HEK293 (cell line): Measurements from ENCODE around the gene CTBP2.

ENCODE experiments used
- IKZF3 ChIP-seq: fragments of 450-650 bp; IDR thresholded peaks from 2 replicates; pipeline ENCODE4 v1.5.0; 2018; ENCODE audit warnings: missing biosample characterization, mild to moderate bottlenecking, missing genetic modification characterization, moderate library complexity
- PRDM1 ChIP-seq: fragments of 450-650 bp; formaldehyde crosslinking; IDR thresholded peaks from 2 replicates; pipeline ENCODE4; 2016; ENCODE audit warnings: missing biosample characterization, missing genetic modification characterization
- RBAK ChIP-seq: fragments of 450-650 bp; formaldehyde crosslinking; IDR thresholded peaks from 2 replicates; pipeline ENCODE4 v1.5.1; 2016; ENCODE audit warnings: missing biosample characterization, missing genetic modification characterization
- SCRT1 ChIP-seq: fragments of 450-650 bp; formaldehyde crosslinking; IDR thresholded peaks from 2 replicates; pipeline ENCODE4 v1.5.1; 2016; ENCODE audit warnings: missing biosample characterization, missing genetic modification characterization, borderline replicate concordance
- ZBTB21 ChIP-seq: fragments of 450-650 bp; formaldehyde crosslinking; IDR thresholded peaks from 2 replicates; pipeline ENCODE4 v1.5.1; 2017; ENCODE audit warnings: missing biosample characterization, missing genetic modification characterization
- ZEB2 ChIP-seq: fragments of 450-650 bp; formaldehyde crosslinking; IDR thresholded peaks from 2 replicates; pipeline ENCODE4 v1.5.1; 2016; ENCODE audit warnings: missing biosample characterization, missing genetic modification characterization
- ZIC2 ChIP-seq: fragments of 450-650 bp; formaldehyde crosslinking; IDR thresholded peaks from 2 replicates; pipeline ENCODE4 v1.5.1; 2016; ENCODE audit warnings: missing biosample characterization, missing genetic modification characterization
- ZNF114 ChIP-seq: fragments of 450-650 bp; formaldehyde crosslinking; IDR thresholded peaks from 2 replicates; pipeline ENCODE4 v1.5.0; 2017; ENCODE audit warnings: missing biosample characterization, missing genetic modification characterization
- ZNF184 ChIP-seq: fragments of 450-650 bp; IDR thresholded peaks from 2 replicates; pipeline ENCODE4 v1.5.1; 2018; ENCODE audit warnings: missing biosample characterization, mild to moderate bottlenecking, missing genetic modification characterization
- ZNF2 ChIP-seq: fragments of 450-650 bp; formaldehyde crosslinking; IDR thresholded peaks from 2 replicates; pipeline ENCODE4 v1.5.1; 2016; ENCODE audit warnings: missing biosample characterization, missing genetic modification characterization
- ZNF239 ChIP-seq: fragments of 450-650 bp; formaldehyde crosslinking; IDR thresholded peaks from 2 replicates; pipeline ENCODE4 v1.5.1; 2016; ENCODE audit warnings: missing biosample characterization, missing genetic modification characterization
- ZNF24 ChIP-seq: fragments of 450-650 bp; formaldehyde crosslinking; IDR thresholded peaks from 2 replicates; pipeline ENCODE4 v1.5.1; 2016; ENCODE audit warnings: missing biosample characterization, missing genetic modification characterization
- ZNF292 ChIP-seq: fragments of 450-650 bp; formaldehyde crosslinking; IDR thresholded peaks from 2 replicates; pipeline ENCODE4 v1.5.1; 2016; ENCODE audit warnings: low read depth, missing biosample characterization, missing genetic modification characterization, borderline replicate concordance
- ZNF341 ChIP-seq: fragments of 450-650 bp; formaldehyde crosslinking; IDR thresholded peaks from 2 replicates; pipeline ENCODE4; 2016; ENCODE audit warnings: low read depth, missing biosample characterization, missing genetic modification characterization
- ZNF391 ChIP-seq: fragments of 450-650 bp; formaldehyde crosslinking; IDR thresholded peaks from 2 replicates; pipeline ENCODE4 v1.5.1; 2016; ENCODE audit warnings: low read depth, missing biosample characterization, missing genetic modification characterization, borderline replicate concordance
- ZNF394 ChIP-seq: fragments of 450-650 bp; formaldehyde crosslinking; IDR thresholded peaks from 2 replicates; pipeline ENCODE4 v1.5.1; 2016; ENCODE audit warnings: missing biosample characterization, missing genetic modification characterization, mild to moderate bottlenecking, moderate library complexity, borderline replicate concordance
- ZNF426 ChIP-seq: fragments of 450-650 bp; formaldehyde crosslinking; IDR thresholded peaks from 2 replicates; pipeline ENCODE4 v1.5.1; 2017; ENCODE audit warnings: missing biosample characterization, missing genetic modification characterization, mild to moderate bottlenecking, inconsistent platforms, moderate library complexity
- ZNF473 ChIP-seq: fragments of 450-650 bp; formaldehyde crosslinking; IDR thresholded peaks from 2 replicates; pipeline ENCODE4 v1.5.1; 2017; ENCODE audit warnings: missing biosample characterization, missing genetic modification characterization
- ZNF514 ChIP-seq: fragments of 450-650 bp; formaldehyde crosslinking; IDR thresholded peaks from 2 replicates; pipeline ENCODE4 v1.5.1; 2016; ENCODE audit warnings: missing biosample characterization, missing genetic modification characterization
- ZNF555 ChIP-seq: fragments of 450-650 bp; formaldehyde crosslinking; conservative IDR thresholded peaks from 2 replicates; pipeline ENCODE4 v1.5.1; 2017; ENCODE audit warnings: missing biosample characterization, mild to moderate bottlenecking, missing genetic modification characterization, inconsistent platforms
- ZNF561 ChIP-seq: fragments of 450-650 bp; IDR thresholded peaks from 2 replicates; pipeline ENCODE4 v1.5.1; 2018; ENCODE audit warnings: missing biosample characterization, missing genetic modification characterization, borderline replicate concordance
- ZNF585B ChIP-seq: fragments of 450-650 bp; formaldehyde crosslinking; IDR thresholded peaks from 2 replicates; pipeline ENCODE4 v1.5.1; 2016; ENCODE audit warnings: missing biosample characterization, missing genetic modification characterization
- ZNF629 ChIP-seq: fragments of 450-650 bp; formaldehyde crosslinking; IDR thresholded peaks from 2 replicates; pipeline ENCODE4 v1.5.1; 2017; ENCODE audit warnings: missing biosample characterization, missing genetic modification characterization
- ZNF654 ChIP-seq: fragments of 450-650 bp; formaldehyde crosslinking; IDR thresholded peaks from 2 replicates; pipeline ENCODE4 v1.5.1; 2016; ENCODE audit warnings: low read depth, missing biosample characterization, missing genetic modification characterization
- ZNF660 ChIP-seq: fragments of 450-650 bp; IDR thresholded peaks from 2 replicates; pipeline ENCODE4 v1.5.1; 2018; ENCODE audit warnings: missing biosample characterization, mild to moderate bottlenecking, missing genetic modification characterization
- TF ChIP-seq, protein P1 (sequence below): fragments of 450-650 bp; formaldehyde crosslinking; IDR thresholded peaks from 2 replicates; pipeline ENCODE4 v1.5.1; 2017; ENCODE audit warnings: missing biosample characterization, mild to moderate bottlenecking, missing genetic modification characterization, moderate library complexity
- TF ChIP-seq, protein P2 (sequence below): fragments of 450-650 bp; formaldehyde crosslinking; IDR thresholded peaks from 2 replicates; pipeline ENCODE4 v1.5.1; 2016; ENCODE audit warnings: missing biosample characterization, missing genetic modification characterization
- TF ChIP-seq, protein P3 (sequence below): fragments of 450-650 bp; formaldehyde crosslinking; IDR thresholded peaks from 2 replicates; pipeline ENCODE4 v1.5.1; 2016; ENCODE audit warnings: missing biosample characterization, missing genetic modification characterization
- TF ChIP-seq, protein P4 (sequence below): fragments of 450-650 bp; IDR thresholded peaks from 2 replicates; pipeline ENCODE4 v1.5.1; 2018; ENCODE audit warnings: missing biosample characterization, missing genetic modification characterization
- TF ChIP-seq, protein P5 (sequence below): fragments of 450-650 bp; formaldehyde crosslinking; IDR thresholded peaks from 2 replicates; pipeline ENCODE4 v1.5.1; 2016; ENCODE audit warnings: missing biosample characterization, missing genetic modification characterization

Gene CTBP2

DNA sequence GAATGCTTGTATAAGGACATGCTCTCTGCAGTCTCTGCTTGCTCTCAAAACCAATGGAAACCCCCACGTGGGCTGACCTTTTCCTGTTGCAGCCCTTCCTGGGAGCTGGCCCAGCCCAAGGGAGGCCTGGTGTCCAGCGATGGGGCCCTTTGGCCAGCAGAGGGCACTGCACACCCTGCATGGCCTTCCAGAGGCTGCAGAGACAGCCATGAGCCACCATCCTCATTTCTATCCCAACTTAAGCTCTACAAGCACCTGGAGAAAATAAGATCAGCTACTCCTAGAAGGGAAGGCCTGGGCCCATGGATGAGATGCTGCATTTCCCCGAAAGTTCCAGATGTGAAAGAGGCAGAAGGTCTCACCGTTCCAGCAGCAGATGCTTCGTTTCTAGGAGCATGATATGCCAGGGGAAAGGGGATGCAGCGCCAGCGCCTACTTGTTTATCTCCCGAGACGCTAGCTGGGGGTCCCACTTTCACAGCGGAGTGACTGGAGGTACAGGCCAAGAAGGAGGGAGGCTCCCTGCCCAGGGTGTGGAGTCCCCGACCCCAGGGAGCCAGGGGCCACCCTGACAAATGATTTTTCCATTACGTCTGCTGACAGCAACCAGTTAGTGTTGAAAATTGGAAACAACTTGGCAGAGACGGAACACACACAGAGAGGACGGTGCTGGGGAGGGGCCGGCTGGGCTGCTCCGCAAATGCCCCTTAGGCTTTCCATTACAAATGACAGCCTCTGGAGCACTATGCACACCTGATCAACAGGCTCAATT is 112.1 kb downstream of the CTBP2 start (continued):
- TF ChIP-seq ZNF391 (no peak), ZEB2 (0 out of 2 replicates have a peak, but pooled peaks have one; percentile 27), ZNF341 (tag by site-specific recombination) (peak; percentile 24; the same call in 1 of the 2 replicates), ZNF585B (tag by site-specific recombination) (no peak), ZNF2 (tag by site-specific recombination) (peak; percentile 82), ZNF654 (peak; percentile 91), ZNF292 (no peak), ZNF561 (tag by site-specific recombination) (no peak), ZNF660 (tag by site-specific recombination) (peak; percentile 49; the same call in 1 of the 2 replicates), ZNF184 (tag by site-specific recombination) (no peak), ZNF394 (tag by site-specific recombination) (peak; percentile 77; the same call in 1 of the 2 replicates), ZNF629 (tag by site-specific recombination) (0 out of 2 replicates have a peak, but pooled peaks have one; percentile 12), ZBTB21 (tag by site-specific recombination) (no peak), ZNF473 (tag by site-specific recombination) (no peak), ZNF514 (tag by site-specific recombination) (no peak), RBAK (tag by site-specific recombination) (no peak), PRDM1 (tag by site-specific recombination) (no peak), ZNF239 (tag by site-specific recombination) (no peak), ZNF24 (tag by site-specific recombination) (no peak), ZNF555 (tag by site-specific recombination) (no peak), ZNF114 (tag by site-specific recombination) (no peak), ZNF426 (tag by site-specific recombination) (no peak), SCRT1 (no peak), IKZF3 (tag by site-specific recombination) (peak; percentile 80), ZIC2 (tag by site-specific recombination) (peak; percentile 51)
- TF ChIP-seq, protein P1, sequence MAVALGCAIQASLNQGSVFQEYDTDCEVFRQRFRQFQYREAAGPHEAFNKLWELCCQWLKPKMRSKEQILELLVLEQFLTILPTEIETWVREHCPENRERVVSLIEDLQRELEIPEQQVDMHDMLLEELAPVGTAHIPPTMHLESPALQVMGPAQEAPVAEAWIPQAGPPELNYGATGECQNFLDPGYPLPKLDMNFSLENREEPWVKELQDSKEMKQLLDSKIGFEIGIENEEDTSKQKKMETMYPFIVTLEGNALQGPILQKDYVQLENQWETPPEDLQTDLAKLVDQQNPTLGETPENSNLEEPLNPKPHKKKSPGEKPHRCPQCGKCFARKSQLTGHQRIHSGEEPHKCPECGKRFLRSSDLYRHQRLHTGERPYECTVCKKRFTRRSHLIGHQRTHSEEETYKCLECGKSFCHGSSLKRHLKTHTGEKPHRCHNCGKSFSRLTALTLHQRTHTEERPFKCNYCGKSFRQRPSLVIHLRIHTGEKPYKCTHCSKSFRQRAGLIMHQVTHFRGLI, result no peak
- TF ChIP-seq, protein P2, sequence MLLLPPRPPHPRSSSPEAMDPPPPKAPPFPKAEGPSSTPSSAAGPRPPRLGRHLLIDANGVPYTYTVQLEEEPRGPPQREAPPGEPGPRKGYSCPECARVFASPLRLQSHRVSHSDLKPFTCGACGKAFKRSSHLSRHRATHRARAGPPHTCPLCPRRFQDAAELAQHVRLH (tag by site-specific recombination), result no peak
- TF ChIP-seq, protein P3, sequence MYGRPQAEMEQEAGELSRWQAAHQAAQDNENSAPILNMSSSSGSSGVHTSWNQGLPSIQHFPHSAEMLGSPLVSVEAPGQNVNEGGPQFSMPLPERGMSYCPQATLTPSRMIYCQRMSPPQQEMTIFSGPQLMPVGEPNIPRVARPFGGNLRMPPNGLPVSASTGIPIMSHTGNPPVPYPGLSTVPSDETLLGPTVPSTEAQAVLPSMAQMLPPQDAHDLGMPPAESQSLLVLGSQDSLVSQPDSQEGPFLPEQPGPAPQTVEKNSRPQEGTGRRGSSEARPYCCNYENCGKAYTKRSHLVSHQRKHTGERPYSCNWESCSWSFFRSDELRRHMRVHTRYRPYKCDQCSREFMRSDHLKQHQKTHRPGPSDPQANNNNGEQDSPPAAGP (tag by site-specific recombination), result no peak; the same call in 1 of the 2 replicates
- TF ChIP-seq, protein P4, sequence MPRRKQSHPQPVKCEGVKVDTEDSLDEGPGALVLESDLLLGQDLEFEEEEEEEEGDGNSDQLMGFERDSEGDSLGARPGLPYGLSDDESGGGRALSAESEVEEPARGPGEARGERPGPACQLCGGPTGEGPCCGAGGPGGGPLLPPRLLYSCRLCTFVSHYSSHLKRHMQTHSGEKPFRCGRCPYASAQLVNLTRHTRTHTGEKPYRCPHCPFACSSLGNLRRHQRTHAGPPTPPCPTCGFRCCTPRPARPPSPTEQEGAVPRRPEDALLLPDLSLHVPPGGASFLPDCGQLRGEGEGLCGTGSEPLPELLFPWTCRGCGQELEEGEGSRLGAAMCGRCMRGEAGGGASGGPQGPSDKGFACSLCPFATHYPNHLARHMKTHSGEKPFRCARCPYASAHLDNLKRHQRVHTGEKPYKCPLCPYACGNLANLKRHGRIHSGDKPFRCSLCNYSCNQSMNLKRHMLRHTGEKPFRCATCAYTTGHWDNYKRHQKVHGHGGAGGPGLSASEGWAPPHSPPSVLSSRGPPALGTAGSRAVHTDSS (tag by site-specific recombination), result no peak
- TF ChIP-seq, protein P5, sequence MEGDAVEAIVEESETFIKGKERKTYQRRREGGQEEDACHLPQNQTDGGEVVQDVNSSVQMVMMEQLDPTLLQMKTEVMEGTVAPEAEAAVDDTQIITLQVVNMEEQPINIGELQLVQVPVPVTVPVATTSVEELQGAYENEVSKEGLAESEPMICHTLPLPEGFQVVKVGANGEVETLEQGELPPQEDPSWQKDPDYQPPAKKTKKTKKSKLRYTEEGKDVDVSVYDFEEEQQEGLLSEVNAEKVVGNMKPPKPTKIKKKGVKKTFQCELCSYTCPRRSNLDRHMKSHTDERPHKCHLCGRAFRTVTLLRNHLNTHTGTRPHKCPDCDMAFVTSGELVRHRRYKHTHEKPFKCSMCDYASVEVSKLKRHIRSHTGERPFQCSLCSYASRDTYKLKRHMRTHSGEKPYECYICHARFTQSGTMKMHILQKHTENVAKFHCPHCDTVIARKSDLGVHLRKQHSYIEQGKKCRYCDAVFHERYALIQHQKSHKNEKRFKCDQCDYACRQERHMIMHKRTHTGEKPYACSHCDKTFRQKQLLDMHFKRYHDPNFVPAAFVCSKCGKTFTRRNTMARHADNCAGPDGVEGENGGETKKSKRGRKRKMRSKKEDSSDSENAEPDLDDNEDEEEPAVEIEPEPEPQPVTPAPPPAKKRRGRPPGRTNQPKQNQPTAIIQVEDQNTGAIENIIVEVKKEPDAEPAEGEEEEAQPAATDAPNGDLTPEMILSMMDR (tag by site-specific recombination), result peak; percentile 87
